ENCODE results near the gene MDK.
A peak's percentile ranks its signal among the peaks of the same experiment; 100 is the strongest.

MDK gene

DNA sequence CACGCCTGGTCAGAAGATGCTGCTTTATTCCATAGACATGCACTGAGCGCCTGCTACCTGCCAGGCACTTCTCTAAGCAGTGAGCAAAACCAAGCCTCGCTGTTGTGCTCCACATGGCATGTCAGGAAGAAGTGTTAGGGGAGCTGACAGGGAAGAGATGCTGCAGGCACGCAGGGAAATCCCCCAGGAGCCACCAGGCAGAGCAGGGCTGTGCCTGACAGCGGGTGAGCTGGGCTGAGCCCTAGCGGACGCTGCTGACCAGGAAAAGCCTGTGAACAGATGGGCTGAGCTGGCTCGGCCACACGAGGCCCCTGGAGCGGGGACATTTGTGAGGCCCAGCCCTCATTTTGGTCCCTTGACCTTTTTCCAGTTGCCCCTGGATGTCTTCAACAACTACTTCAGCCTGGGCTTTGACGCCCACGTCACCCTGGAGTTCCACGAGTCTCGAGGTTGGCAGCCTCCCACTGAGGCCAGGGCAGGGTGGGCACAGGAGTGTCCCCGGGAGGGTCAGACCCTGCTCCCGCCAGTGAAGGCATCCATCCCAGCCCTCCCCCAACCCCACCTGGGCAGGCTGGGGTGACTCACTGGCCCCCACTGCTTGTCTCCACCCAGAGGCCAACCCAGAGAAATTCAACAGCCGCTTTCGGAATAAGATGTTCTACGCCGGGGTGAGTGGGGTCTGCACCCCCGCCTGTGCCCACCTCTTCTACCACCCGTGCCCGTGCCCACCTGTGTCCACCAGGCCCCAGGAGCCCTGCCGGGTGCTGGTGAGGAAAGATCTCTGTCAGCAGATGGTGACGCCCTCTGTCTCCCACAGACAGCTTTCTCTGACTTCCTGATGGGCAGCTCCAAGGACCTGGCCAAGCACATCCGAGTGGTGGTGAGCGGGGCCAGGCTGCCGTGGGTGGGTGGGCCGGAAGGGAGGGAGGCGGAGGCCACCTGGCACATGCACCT, 7.4 kb upstream of the MDK start:
- TF ChIP-seq CTCF (IDR thresholded peaks at IDR 0.05; ENCODE audit: low read depth, low read length): peak; percentile 49
- Histone ChIP-seq H3K9me3 (ENCODE audit: severe bottlenecking) (no peaks in the 10 kb centered on the region), H3K27me3 (ENCODE audit: insufficient read depth, low read depth, severe bottlenecking) (no peaks in the 10 kb centered on the region), H3K36me3 (peaks cover 76% of the 10 kb centered on the region), H3K27ac (peak overlapping the region; percentile 80), H3K4me3 (ENCODE audit: low read depth, low read length) (no peak overlapping the region)
- DNase-seq: peak; percentile 85

DNA sequence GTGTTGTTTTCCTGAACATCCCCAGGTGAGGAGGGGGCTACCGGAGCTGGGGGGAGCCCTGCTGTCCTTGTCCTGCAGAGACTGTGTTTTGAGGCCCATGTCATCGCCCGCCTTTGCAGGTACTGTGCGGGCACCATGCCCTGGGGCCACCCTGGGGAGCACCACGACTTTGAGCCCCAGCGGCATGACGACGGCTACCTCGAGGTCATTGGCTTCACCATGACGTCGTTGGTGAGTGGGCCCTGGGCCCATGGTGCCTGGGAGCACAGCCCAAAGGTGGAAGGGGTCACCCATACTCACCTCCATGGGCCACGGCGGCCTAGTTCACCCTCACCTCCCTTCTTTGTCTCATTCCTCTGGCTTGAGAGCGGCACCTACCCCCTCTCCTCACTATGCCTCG, 6.7 kb upstream of the MDK start:
- no peak for TF ChIP-seq CTCF (IDR thresholded peaks at IDR 0.05; ENCODE audit: low read depth, low read length)
- H3K9me3 ChIP-seq (ENCODE audit: severe bottlenecking): no peaks in the 10 kb centered on the region
- H3K36me3 ChIP-seq: peaks cover 71% of the 10 kb centered on the region
- no peak overlapping the region for H3K4me3 ChIP-seq (ENCODE audit: low read depth, low read length)
- H3K27ac ChIP-seq: peak overlapping the region; percentile 80; the same call in 1 of the 2 replicates
- no peaks in the 10 kb centered on the region for H3K27me3 ChIP-seq (ENCODE audit: insufficient read depth, low read depth, severe bottlenecking)
- no peak for DNase-seq

- Histone ChIP-seq H3K27ac (no peak overlapping the region), H3K4me3 (ENCODE audit: low read depth, low read length) (no peak overlapping the region), H3K27me3 (ENCODE audit: insufficient read depth, low read depth, severe bottlenecking) (no peaks in the 10 kb centered on the region), H3K9me3 (ENCODE audit: severe bottlenecking) (no peaks in the 10 kb centered on the region), H3K36me3 (peaks cover 63% of the 10 kb centered on the region)
- no peak for TF ChIP-seq CTCF (IDR thresholded peaks at IDR 0.05; ENCODE audit: low read depth, low read length)
- DNase-seq: no peak
Measured at GRCh38 chr11:46375392-46376101, 5.9 kb upstream of the MDK start.

DNA sequence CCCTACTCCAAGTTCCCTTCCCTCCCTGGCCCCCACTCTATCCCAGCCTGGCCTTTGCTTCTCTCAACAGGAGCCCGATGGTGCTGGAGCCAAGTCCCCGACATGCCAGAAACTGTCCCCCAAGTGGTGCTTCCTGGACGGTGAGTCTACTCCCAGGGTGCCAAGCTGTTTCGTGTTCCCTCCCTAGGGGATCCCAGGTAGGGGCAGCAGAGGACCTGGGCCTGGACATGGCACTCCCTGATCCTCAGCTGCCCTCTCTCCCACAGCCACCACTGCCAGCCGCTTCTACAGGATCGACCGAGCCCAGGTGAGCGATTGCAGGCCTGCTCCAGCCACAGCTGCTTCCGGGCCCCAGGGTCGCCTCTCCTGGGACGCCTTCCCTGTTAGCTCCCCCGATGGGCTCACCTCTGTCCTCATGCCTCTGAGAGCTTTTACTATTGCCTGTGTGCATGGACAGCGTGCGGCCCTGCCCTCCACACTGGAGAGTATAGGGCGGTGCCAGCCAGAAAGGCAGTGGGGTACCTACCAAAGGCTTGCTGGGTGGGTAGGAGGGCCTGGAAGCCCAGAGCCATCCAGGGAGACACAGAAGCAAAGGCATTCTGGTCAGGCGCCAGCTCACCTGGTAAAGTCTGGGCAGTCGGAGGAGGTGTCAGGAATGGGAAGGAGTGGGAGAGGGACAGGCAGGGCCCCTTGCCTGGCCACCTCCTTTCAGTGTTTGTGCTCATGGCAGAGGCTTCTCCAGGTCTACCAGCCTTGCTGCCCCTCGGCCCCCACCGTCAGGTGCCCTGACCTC, 5.0 kb upstream of the MDK start:
- Histone ChIP-seq H3K27me3 (ENCODE audit: insufficient read depth, low read depth, severe bottlenecking) (no peaks in the 10 kb centered on the region), H3K4me3 (ENCODE audit: low read depth, low read length) (no peak overlapping the region), H3K36me3 (peaks cover 57% of the 10 kb centered on the region), H3K9me3 (ENCODE audit: severe bottlenecking) (no peaks in the 10 kb centered on the region), H3K27ac (no peak overlapping the region)
- TF ChIP-seq CTCF (IDR thresholded peaks at IDR 0.05; ENCODE audit: low read depth, low read length): no peak
- no peak for DNase-seq

- H3K36me3 ChIP-seq: peaks cover 57% of the 10 kb centered on the region
- H3K27me3 ChIP-seq (ENCODE audit: insufficient read depth, low read depth, severe bottlenecking): no peaks in the 10 kb centered on the region
- no peak overlapping the region for H3K4me3 ChIP-seq (ENCODE audit: low read depth, low read length)
- H3K27ac ChIP-seq: no peak overlapping the region
- no peaks in the 10 kb centered on the region for H3K9me3 ChIP-seq (ENCODE audit: severe bottlenecking)
- no peak for DNase-seq
- TF ChIP-seq CTCF (IDR thresholded peaks at IDR 0.05; ENCODE audit: low read depth, low read length): no peak
Measured at GRCh38 chr11:46377290-46377689, 4.2 kb upstream of the MDK start.

All from WERI-Rb-1 (cell line).